Measurements from ENCODE around the gene INTS15.
"Not testable (repeated sequence)": the region's sequence is repeated elsewhere in the genome, so short reads cannot be mapped to it uniquely, and the experiment has no call there.

INTS15 gene

GRCh38 chr7:6577369-6578113, 12.3 kb upstream of the INTS15 start, which contains the start of gene ZDHHC4:
Gene ZDHHC4 (plus strand): TSS chr7:6577454. CDS start chr7:6580562, 3,108 bp downstream.
- DNase-seq (ENCODE audit: low read depth), result peak; percentile 50

- DNase-seq (ENCODE audit: low read depth), result no peak
Observed at GRCh38 chr7:6578114-6579084, 11.4 kb upstream of the INTS15 start.

GRCh38 chr7:6579446-6579845, 10.4 kb upstream of the INTS15 start:
- no peak for DNase-seq (ENCODE audit: low read depth)

GRCh38 chr7:6585746-6586432, 3.9 kb upstream of the INTS15 start:
- DNase-seq (ENCODE audit: low read depth), result not testable (repeated sequence)

GRCh38 chr7:6588566-6588965, 1.3 kb upstream of the INTS15 start:
- DNase-seq (ENCODE audit: low read depth), result no peak

GRCh38 chr7:6589151-6589828, 531 bp upstream of the INTS15 start:
- no peak for DNase-seq (ENCODE audit: low read depth)

GRCh38 chr7:6590645-6591110, 857 bp downstream of the INTS15 start:
- no peak for DNase-seq (ENCODE audit: low read depth)

GRCh38 chr7:6600093-6600492, 10.3 kb downstream of the INTS15 start:
- no peak for DNase-seq (ENCODE audit: low read depth)

- no peak for DNase-seq (ENCODE audit: low read depth)
Observed at GRCh38 chr7:6604458-6604857, 14.6 kb downstream of the INTS15 start.

GRCh38 chr7:6606866-6607583, 17.2 kb downstream of the INTS15 start:
- no peak for DNase-seq (ENCODE audit: low read depth)

GRCh38 chr7:6607651-6608051, 17.8 kb downstream of the INTS15 start:
- no peak for DNase-seq (ENCODE audit: low read depth)

GRCh38 chr7:6608081-6608480, 18.3 kb downstream of the INTS15 start:
- DNase-seq (ENCODE audit: low read depth), result no peak

GRCh38 chr7:6608794-6609193, 19.0 kb downstream of the INTS15 start:
- no peak for DNase-seq (ENCODE audit: low read depth)

- DNase-seq (ENCODE audit: low read depth), result no peak
Observed at GRCh38 chr7:6612819-6613218, 23.0 kb downstream of the INTS15 start.

GRCh38 chr7:6613706-6614105, 23.9 kb downstream of the INTS15 start:
- no peak for DNase-seq (ENCODE audit: low read depth)

- no peak for DNase-seq (ENCODE audit: low read depth)
Observed at GRCh38 chr7:6614953-6615722, 25.3 kb downstream of the INTS15 start, which contains the start of gene ZNF853. Gene ZNF853 (plus strand): TSS chr7:6615610. CDS start chr7:6616175, 565 bp downstream.

- DNase-seq (ENCODE audit: low read depth), result no peak
Observed at GRCh38 chr7:6615723-6616555, 26.1 kb downstream of the INTS15 start.

GRCh38 chr7:6616854-6617643, 27.2 kb downstream of the INTS15 start:
- no peak for DNase-seq (ENCODE audit: low read depth)
